Right cardiac atrium (tissue), 5 donors: Measurements from ENCODE around the gene WT1. TPM values are rescaled to one million over a fixed set of nuclear protein-coding genes. Genes with fewer than 3 reads are reported as not detected.
"Not testable (repeated sequence)": the region's sequence is repeated elsewhere in the genome, so short reads cannot be mapped to it uniquely, and the experiment has no call there.

Source experiments
- ATAC-seq, 2 donors: fragments of 200-7000 bp; cut with Tn5 transposase; one replicate each; pipeline versions ENCODE4 v1.8.0 to v1.9.1; 2020; ENCODE audit warnings: moderate library complexity in 2 of 2, mild to moderate bottlenecking in 1 of 2
- DNase-seq, 3 donors: peaks; one replicate each; pipeline ENCODE4 v3.0.0-alpha.2; 2020
- H3K27ac ChIP-seq: one replicate; pipeline ENCODE4 v1.5.1; 2013; ENCODE audit warnings: mild to moderate bottlenecking, low read length, control low read depth, moderate library complexity
- H3K27me3 ChIP-seq: one replicate; pipeline ENCODE4 v1.6.1; 2013; ENCODE audit not compliant: control insufficient read depth, insufficient read depth
- H3K4me1 ChIP-seq: one replicate; pipeline ENCODE4 v1.6.1; 2013; ENCODE audit warnings: low read length; ENCODE audit not compliant: control insufficient read depth, insufficient read depth
- H3K4me3 ChIP-seq: one replicate; pipeline ENCODE4 v1.5.1; 2013; ENCODE audit warnings: low read length, control low read depth
- H3K9me3 ChIP-seq: one replicate; pipeline ENCODE4 v1.6.1; 2013; ENCODE audit warnings: low read length; ENCODE audit not compliant: control insufficient read depth
- WGBS: extraction: QIAGEN DNeasy Blood & Tissue Kit; methylation state at CpG from one replicate; pipeline ENCODE4 v1.1.7; 2013; 5-methylcytosine and 5-hydroxymethylcytosine counted together
- intact Hi-C, 4 donors: fragments of 100-400 bp; cut with DNase I; formaldehyde crosslinking; loops; one replicate each; pipeline versions ENCODE4 v1.11.0 to v1.14.0; 2022 to 2023
- long read RNA-seq, 4 donors: library from polyadenylated mRNA; unstranded; transcript quantifications; one replicate each; pipeline ENCODE4 v2.0.0, GENCODE V29; 2020 to 2021
- polyA plus RNA-seq: library from polyadenylated mRNA; stranded (reverse); fragments of 200-250 nt; gene quantifications from one replicate; pipeline ENCODE4 v1.2.3, GENCODE V29; 2013
- total RNA-seq, 4 donors: library from RNA; stranded (reverse); fragmentation: NEBNext Ultra II Directional; extraction: Animal tissue kit (Norgen Biotek cat#: 25700); gene quantifications; one replicate each; pipeline ENCODE4 v1.2.1, GENCODE V29; 2021
- donor health status: healthy with polysubstance abuse.
- donor health status: DM: no; HTN: yes; CAD: no.
- donor health status: DM: no; HTN: no; CAD: no.
- donor health status: DM: no; HTN: yes; CAD: no; lungs with severe emphysema.
- donor health status: DM: yes; HTN: yes; CAD: no.

Gene WT1
- total RNA-seq (1 to 10 TPM; 1.4 to 3.0 (median 2.0) TPM), polyA plus RNA-seq (2.0 TPM)
- long read RNA-seq, donor 1, partial matches to known transcripts = 0 of 1 reads
- long read RNA-seq, donor 1, other reads (novel, unspliced or antisense) = 0 of 1 reads
- long read RNA-seq, donor 2 = 0 reads
- long read RNA-seq, donor 3, partial matches to known transcripts = 0 of 2 reads
- long read RNA-seq, donor 3, other reads (novel, unspliced or antisense) = 1 of 2 reads
- long read RNA-seq, donor 4 = 0 reads

DNA sequence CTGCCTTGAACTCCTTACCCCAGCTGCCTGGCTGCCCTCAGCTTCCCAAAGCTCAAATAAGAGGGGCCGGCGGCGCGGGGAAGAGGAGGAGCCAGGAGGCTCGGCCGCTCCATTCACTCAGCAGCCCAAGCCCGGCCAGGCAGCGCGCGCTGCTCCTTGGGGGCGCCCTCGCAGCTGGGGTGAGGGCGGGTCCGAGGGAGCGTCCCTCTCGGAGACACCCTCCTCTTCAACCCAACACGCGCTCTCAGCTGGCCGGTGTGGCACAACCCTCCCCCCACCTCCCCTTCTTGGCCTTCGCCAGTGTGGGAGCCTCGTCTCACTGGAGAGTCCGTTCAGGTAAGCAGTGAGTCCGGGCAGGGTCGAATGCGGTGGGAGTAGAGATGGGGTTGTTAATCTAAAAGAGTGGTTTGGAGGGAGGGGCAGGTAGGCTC is at the start of gene WT1:
Gene WT1, minus strand, starts transcription at position 29 of the 431 bp plus-strand sequence.
- Histone ChIP-seq H3K9me3 (no peaks in the 10 kb centered on the region), H3K4me1 (no peaks in the 10 kb centered on the region), H3K4me3 (peak within 1 kb of the TSS; percentile 52), H3K27me3 (no peaks in the 10 kb centered on the region), H3K27ac (peak within 1 kb of the TSS; percentile 72)
- 2% methylated on average over 25 of the region's 25 CpGs for WGBS
- peak; percentile 82 to 89 (median 86) for DNase-seq
- ATAC-seq = peak; percentile 88 to 89
- intact Hi-C loops = loop anchor here in 2 of 4 donors (5.0 to 10.0 kb wide), 2 partner anchors 147 to 149 kb away; partner anchors contain the start of gene EIF3M (in 2 of the 2)

DNA sequence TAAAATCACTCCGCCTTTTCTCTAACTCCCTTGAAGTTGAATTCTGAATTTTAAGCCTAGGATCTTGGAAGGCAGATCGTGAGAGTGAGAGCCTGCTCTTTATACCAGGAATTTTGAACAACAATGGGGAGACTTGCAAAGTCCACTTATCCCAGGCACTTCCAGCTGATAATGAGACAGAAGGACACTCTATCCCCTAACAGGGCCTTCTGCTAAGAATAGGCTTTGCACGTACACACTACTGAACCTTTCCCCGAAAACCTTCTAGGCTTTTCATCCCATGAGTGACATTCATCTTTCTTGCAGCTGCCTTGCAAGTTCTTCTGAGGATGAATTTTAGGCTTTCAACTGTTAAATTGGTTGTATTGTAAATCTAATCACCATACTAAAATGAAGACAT is 44.0 kb upstream of the WT1 start:
- Histone ChIP-seq H3K4me3 (no peak overlapping the region), H3K4me1 (no peaks in the 10 kb centered on the region), H3K27me3 (no peaks in the 10 kb centered on the region), H3K9me3 (no peaks in the 10 kb centered on the region), H3K27ac (no peak overlapping the region)
- ATAC-seq (peak in 1 of 2 donors; percentile 63), DNase-seq (no peak)
- 66% methylated on average over 4 of the region's 4 CpGs for WGBS
- intact Hi-C loops = no loop called here

DNA sequence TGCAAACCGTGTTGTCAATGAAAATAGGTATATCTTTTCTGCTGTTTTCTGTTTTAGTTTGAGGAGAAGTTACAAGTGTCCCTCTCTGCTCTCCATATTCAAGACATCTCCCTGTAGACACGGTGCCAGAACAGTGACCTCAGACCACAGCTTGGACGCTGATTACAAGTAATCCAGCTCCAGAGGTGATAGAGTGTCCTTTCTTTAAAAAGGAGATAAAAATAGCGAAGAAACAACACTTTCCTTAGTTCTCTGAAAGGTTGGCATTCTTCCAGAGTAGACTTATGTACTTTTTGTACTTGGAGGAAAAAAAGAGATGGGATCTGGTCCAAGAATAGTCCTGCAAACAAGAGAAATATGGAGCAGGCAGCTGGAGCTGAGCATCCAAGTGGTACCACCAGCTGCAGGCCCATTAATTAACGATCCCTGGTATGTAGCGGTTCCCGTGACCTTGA is 43.0 kb upstream of the WT1 start:
- intact Hi-C loops = no loop called here
- H3K4me3 ChIP-seq = no peak overlapping the region
- DNase-seq = peak in 2 of 3 donors; percentile 35 to 58
- no peaks in the 10 kb centered on the region for H3K9me3 ChIP-seq
- H3K27ac ChIP-seq = no peak overlapping the region
- WGBS = 24% methylated on average over 7 of the region's 7 CpGs
- H3K27me3 ChIP-seq = no peaks in the 10 kb centered on the region
- H3K4me1 ChIP-seq = no peaks in the 10 kb centered on the region
- ATAC-seq = peak; percentile 80 to 83

DNA sequence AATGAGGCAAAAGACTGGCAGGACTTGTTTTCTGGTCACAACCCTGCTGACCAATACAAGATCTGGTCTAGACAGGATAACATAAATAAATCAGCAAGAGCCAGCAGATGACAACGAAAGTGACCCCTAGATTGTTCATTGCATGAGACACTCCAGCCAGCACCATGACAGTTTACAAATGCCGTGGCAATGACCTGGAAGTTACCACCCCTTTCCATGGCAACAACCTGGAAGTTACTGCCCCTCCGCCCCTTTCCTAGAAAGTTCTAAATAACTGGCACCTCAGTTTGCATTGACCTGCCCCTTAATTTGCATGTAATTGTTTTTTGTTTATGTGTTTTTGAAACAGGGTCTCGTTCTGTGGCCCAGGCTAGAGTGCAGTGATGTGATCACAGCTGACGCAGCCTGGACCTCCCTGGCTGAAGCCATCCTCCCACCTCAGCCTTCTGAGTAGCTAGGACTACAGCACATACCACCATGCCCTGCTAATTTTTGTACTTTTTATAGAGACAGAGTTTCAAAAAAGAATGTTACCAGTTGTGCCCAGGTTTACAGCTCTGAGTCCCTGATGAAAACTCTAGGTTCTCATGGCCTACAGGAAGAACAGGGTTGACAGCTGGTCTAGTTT is 38.1 kb upstream of the WT1 start:
- no peaks in the 10 kb centered on the region for H3K4me1 ChIP-seq
- H3K9me3 ChIP-seq = no peaks in the 10 kb centered on the region
- intact Hi-C loops = no loop called here
- no peak for ATAC-seq
- no peak for DNase-seq
- no peaks in the 10 kb centered on the region for H3K27me3 ChIP-seq
- WGBS = 86% methylated on average over 5 of the region's 5 CpGs
- no peak overlapping the region for H3K27ac ChIP-seq
- H3K4me3 ChIP-seq = no peak overlapping the region

DNA sequence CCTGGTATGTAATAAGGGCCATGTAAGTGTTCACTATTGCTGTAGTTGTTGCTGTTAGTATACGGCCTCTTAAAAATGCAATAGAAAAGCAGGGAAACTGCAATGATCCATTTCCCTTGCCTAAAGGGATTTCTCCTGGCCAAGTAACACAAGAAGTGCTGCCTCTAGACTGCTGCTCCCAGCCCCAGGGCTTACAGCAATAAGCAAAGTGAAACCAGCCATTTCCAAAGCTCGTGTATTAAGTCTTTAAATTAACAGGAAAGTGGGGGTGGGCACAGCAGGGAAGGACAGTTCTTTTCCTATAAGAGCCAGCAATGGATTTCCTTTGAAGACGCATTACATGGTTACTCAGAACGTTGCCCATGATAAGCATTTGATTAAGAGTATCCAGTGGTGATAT is 36.9 kb upstream of the WT1 start:
- H3K4me1 ChIP-seq = no peaks in the 10 kb centered on the region
- WGBS = 44% methylated on average over 4 of the region's 4 CpGs
- no peak overlapping the region for H3K4me3 ChIP-seq
- H3K27me3 ChIP-seq = no peaks in the 10 kb centered on the region
- no peaks in the 10 kb centered on the region for H3K9me3 ChIP-seq
- DNase-seq = no peak
- no peak for ATAC-seq
- no peak overlapping the region for H3K27ac ChIP-seq
- intact Hi-C loops = no loop called here

DNA sequence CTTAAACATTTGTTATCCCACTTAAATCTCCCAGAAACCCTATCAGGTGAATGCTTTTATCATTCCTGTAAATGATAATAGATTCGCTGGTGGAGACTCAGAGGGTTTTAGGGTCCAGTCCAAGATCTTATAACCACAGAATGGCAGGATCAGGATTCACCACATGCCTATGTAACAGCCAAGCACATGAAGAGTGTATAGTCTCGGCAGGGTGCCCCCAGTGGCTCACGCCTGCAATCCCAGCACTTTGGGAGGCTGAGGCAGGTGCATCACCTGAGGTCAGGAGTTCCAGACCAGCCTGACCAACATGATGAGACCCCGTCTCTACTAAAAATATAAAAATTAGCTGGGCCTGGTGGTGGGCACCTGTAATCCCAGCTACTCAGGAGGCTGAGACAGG is 36.2 kb upstream of the WT1 start:
- H3K4me3 ChIP-seq, intact Hi-C loops, H3K27ac ChIP-seq, ATAC-seq, DNase-seq, H3K4me1 ChIP-seq, H3K27me3 ChIP-seq, H3K9me3 ChIP-seq: not testable (repeated sequence)
- 91% methylated on average over 4 of the region's 4 CpGs for WGBS

DNA sequence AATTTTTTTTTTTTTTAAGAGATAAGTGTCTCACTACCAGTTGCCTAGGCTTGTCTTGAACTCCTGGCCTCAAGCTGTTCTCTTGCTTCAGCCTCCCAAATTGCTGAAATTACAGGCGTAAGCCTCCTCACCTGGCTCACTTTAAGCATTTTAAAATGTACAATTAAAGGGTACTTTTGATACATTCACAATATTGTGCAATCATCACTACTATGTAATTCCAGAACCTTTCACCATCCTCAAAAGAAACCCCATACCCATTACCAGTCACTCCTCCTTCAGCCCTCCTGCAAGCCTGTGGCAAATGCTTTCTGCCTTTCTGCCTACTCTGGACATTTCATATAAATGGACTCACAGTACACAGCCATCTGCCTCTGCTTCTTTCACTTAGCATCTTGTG is 34.5 kb upstream of the WT1 start:
- WGBS = 94% methylated on average over 1 of the region's 1 CpG
- no peak for ATAC-seq
- no peak for DNase-seq
- Histone ChIP-seq H3K4me3 (no peak overlapping the region), H3K4me1 (no peaks in the 10 kb centered on the region), H3K9me3 (no peaks in the 10 kb centered on the region), H3K27me3 (no peaks in the 10 kb centered on the region), H3K27ac (no peak overlapping the region)
- intact Hi-C loops = no loop called here

DNA sequence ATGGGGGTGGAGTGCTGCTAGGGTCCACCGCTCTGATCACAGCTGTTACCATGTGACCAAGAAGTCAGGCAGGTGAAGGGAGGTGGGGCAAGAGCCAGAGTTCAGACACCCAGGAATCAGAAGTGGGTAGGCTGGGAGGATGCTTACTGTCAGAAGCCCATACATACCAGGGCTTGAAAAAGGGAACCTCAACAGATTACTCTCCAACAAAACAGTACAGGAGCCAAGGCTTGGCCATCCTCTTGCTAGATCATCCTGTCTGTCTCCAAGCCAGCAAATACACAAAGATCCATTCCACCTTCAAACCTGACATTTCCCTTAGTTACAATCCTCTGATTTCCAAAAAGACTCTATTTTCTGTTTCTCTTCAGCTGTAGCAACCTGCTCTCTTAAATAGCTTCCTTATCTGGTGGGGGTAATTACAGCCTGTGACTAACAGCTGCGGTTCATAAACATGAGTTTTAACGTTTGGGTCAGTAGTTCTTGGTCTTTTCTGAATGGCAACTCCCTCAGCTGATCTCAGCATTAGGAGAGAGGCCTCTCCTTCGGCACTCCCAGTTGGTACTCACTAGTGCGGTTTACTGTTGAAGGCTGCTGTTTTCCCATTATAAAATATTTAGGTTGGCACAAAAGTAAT is 31.1 kb upstream of the WT1 start:
- intact Hi-C loops = no loop called here
- Histone ChIP-seq H3K4me3 (no peak overlapping the region), H3K27me3 (no peaks in the 10 kb centered on the region), H3K4me1 (no peaks in the 10 kb centered on the region), H3K27ac (no peak overlapping the region), H3K9me3 (no peaks in the 10 kb centered on the region)
- WGBS = 51% methylated on average over 5 of the region's 5 CpGs
- DNase-seq (no peak), ATAC-seq (no peak)

DNA sequence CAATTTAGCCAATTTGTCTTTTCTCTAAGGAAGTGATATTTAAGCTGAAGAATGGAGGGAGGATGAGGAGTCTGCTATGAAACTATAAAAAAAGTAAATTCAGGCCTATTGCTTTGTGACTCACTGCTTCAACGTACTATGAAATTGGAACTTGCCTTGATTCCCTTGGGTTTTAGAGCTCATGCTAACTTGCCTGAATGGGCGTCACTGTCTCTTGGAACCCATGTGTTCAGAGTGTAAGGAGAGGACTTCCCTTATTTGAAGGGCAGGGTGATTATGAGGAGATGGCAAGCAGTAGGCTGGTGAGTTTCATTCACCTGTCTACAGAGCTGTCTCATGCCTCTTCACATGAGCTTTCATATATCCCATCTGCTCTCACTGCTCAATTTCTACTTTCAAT is 28.7 kb upstream of the WT1 start:
- DNase-seq (no peak), ATAC-seq (no peak)
- Histone ChIP-seq H3K4me1 (no peaks in the 10 kb centered on the region), H3K4me3 (no peak overlapping the region), H3K9me3 (no peaks in the 10 kb centered on the region), H3K27ac (no peak overlapping the region), H3K27me3 (no peaks in the 10 kb centered on the region)
- 92% methylated on average over 2 of the region's 2 CpGs for WGBS
- intact Hi-C loops = no loop called here

DNA sequence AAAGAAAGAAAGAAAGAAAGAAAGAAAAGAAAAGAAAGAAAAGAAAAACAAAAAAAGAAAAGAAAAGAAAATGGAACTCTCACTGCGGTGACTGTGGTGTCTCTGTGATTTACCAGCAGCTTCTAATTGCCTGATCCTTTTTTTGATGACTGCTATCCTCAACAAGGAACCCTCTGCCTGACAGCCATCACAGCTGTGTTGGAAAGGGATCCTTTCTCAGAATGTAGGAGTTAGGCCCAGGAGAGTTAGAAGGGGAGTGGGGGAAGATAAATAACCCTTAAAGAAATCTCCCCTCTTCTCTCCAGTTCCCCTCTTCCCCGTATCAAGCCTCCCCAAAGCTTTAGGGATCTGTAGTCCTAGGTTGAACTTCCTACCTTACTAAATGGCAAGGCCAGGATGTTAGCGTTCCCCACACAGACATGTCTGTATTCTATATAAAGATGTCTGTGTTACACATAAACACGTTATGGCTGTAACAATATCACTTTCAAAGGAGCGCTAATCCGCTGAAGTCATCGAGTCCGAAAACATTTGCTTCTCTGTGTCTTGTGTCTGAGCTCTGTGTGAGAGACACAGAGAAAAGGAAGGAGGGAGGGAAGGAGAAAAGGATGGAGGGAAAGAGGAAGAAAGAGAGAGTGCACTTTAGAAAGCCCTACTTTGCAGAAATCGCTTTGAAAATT is 26.8 kb upstream of the WT1 start:
- WGBS = 69% methylated on average over 9 of the region's 9 CpGs
- ATAC-seq (no peak), DNase-seq (no peak)
- H3K27me3 ChIP-seq = no peaks in the 10 kb centered on the region
- intact Hi-C loops = no loop called here
- no peaks in the 10 kb centered on the region for H3K9me3 ChIP-seq
- H3K27ac ChIP-seq = no peak overlapping the region
- no peaks in the 10 kb centered on the region for H3K4me1 ChIP-seq
- no peak overlapping the region for H3K4me3 ChIP-seq

DNA sequence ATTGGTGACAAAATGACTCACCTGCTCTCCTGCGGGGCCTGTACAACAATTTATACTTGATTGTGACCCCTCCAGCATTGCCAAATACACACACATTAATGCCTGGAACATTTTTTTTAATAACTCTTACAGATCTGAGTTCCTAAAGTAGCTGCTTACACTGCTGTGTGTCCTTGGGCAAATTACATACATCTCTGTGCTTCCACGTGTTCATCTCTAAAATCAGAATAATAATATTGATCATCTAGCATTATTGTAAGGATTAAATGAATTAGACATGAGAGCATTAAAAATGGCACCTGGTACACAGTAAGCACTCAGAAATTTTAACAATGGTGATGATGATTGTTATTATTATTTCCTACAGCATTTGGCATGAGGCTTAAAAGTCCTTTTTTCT is 21.5 kb upstream of the WT1 start:
- Histone ChIP-seq H3K9me3 (no peaks in the 10 kb centered on the region), H3K27ac (no peak overlapping the region), H3K4me3 (no peak overlapping the region), H3K4me1 (no peaks in the 10 kb centered on the region), H3K27me3 (peaks cover 3% of the 10 kb centered on the region)
- 93% methylated on average over 2 of the region's 2 CpGs for WGBS
- DNase-seq (no peak), ATAC-seq (no peak)
- intact Hi-C loops = no loop called here
